GM12801 (cell line): ENCODE measurements around the gene GRIN1.

ENCODE experiments used
- CTCF ChIP-seq: IDR thresholded peaks from one replicate; pipeline ENCODE4 v1.5.1; 2011; ENCODE audit warnings: control low read depth; ENCODE audit not compliant: insufficient read length; ENCODE audit errors: extremely low read depth

The GRIN1 gene

GRCh38 chr9:137114220-137114612 is 24.7 kb upstream of the GRIN1 start:
- no peak for TF ChIP-seq CTCF

GRCh38 chr9:137114613-137115393 is 24.2 kb upstream of the GRIN1 start, which contains the start of gene DPP7:
TSS of gene DPP7 (minus strand) at chr9:137114733. CDS start at chr9:137114713, 20 bp downstream.
- TF ChIP-seq CTCF, result no peak

- TF ChIP-seq CTCF, result no peak
These were observed 23.4 kb upstream of the GRIN1 start for GRCh38 chr9:137115394-137116026.

GRCh38 chr9:137116027-137116507 is 22.9 kb upstream of the GRIN1 start:
- TF ChIP-seq CTCF, result no peak

- TF ChIP-seq CTCF, result no peak
These were observed 22.2 kb upstream of the GRIN1 start for GRCh38 chr9:137116728-137117127.

- no peak for TF ChIP-seq CTCF
These were observed 21.7 kb upstream of the GRIN1 start for GRCh38 chr9:137117269-137117731.

DNA sequence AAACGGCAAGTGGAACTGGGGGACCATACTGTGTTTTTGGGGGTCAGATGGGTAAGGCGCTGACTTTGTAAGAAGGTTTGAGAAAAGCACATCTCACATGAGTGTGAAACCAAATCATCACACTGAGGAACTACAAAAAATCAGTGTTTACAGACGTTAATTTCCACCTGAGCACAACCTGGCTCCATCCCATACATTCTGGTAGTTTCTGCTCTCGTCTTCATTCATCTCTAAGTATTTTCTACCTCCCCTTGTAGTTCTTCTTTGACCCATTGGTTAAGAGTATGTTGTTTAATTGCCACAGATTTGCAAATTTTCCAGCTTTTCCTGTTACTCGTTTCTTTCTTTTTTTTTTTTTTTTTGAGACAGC is 15.5 kb upstream of the GRIN1 start:
- TF ChIP-seq CTCF, result no peak
